ENCODE results near the gene ROR2. TPM values are rescaled to one million over a fixed set of nuclear protein-coding genes. Genes with fewer than 3 reads are reported as not detected.

Gene ROR2
- total RNA-seq, 1 experiment from 2014 or later = 2.7 TPM

DNA sequence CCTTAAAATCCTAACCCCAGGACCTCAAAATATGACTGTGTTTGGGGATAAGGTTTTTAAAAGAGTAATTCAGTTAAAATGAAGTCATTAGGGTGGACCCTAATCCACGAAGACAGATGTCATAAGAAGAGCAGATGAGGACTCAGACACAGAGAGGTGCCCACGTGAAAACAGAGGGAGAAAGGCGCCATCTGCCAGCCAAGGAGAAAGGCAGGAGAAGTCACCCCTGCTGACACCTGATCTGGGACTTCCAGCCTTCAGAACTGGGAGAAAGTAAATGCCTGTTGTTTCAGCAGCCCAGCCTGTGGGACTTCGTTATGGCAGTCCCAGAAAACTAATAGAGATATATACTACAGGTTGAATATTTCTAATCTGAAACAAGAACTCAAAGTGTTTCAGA is 67.4 kb downstream of the ROR2 start:
- no peak overlapping the region for H2BK120ac ChIP-seq (ENCODE audit: low read depth, low read length, poor library complexity, severe bottlenecking)
- no peak overlapping the region for H3K14ac ChIP-seq (ENCODE audit: insufficient read depth, low read length)
- no peaks in the 10 kb centered on the region for H4K20me1 ChIP-seq (ENCODE audit: control insufficient read depth, insufficient read depth, insufficient read length)
- H3K9me3 Mint-ChIP-seq = peaks cover 0 to 2% of the 10 kb centered on the region in 2 experiments; a peak in 1 of 5 replicates
- H3K79me1 ChIP-seq (ENCODE audit: insufficient read depth, low read depth, low read length, poor library complexity, severe bottlenecking) = no peaks in the 10 kb centered on the region
- H3K27ac Mint-ChIP-seq = no peak overlapping the region
- no peak overlapping the region for H3K4me2 ChIP-seq (ENCODE audit: insufficient read depth, insufficient read length, low read length)
- H3K4me3 Mint-ChIP-seq = no peak overlapping the region
- H2AK5ac ChIP-seq (ENCODE audit: insufficient read length, low read length) = no peak overlapping the region
- H3K56ac ChIP-seq (ENCODE audit: insufficient read length, low read depth, low read length) = no peak overlapping the region
- H3K9ac ChIP-seq (ENCODE audit: extremely low read depth, insufficient read length, low read length) = no peak overlapping the region
- H2AFZ ChIP-seq (ENCODE audit: low read length) = no peak overlapping the region
- WGBS (ENCODE audit: extremely low coverage, insufficient read length, low lambda C conversion rate) = no CpG with 5 or more reads among the region's 4 CpGs
- no peak overlapping the region for H3T11ph ChIP-seq (ENCODE audit: low read length)
- H3K36me3 Mint-ChIP-seq (ENCODE audit: insufficient read depth in 1 of 3, low read depth in 3 of 3) = peaks cover 0 to 4% (median 0%) of the 10 kb centered on the region in 3 experiments; a peak in 3 of 7 replicates
- no peak for DNase-seq
- H3K4me1 ChIP-seq (ENCODE audit: insufficient read depth, low read length) = peaks cover 9% of the 10 kb centered on the region; the same call in 1 of the 2 replicates
- no peaks in the 10 kb centered on the region for H3K9me3 ChIP-seq (ENCODE audit: control insufficient read depth, low read depth, low read length)
- H3K4ac ChIP-seq (ENCODE audit: low read depth, low read length) = no peak overlapping the region
- H3K4me1 Mint-ChIP-seq = peaks cover 28 to 34% of the 10 kb centered on the region in 2 experiments
- TF ChIP-seq CTCF (conservative IDR thresholded peaks at IDR 0.05) = peak; percentile 18; the same call in 1 of the 3 replicates
- H3K23me2 ChIP-seq (ENCODE audit: insufficient read length, low read depth, low read length, poor library complexity, severe bottlenecking) = no peaks in the 10 kb centered on the region
- peaks cover 78% of the 10 kb centered on the region for H3K27me3 Mint-ChIP-seq (ENCODE audit: low read depth)
- H3K23ac ChIP-seq (ENCODE audit: insufficient read length, low read depth, low read length) = no peak overlapping the region
- no peak overlapping the region for H3K27ac ChIP-seq (ENCODE audit: insufficient read length, low read depth, low read length)
- no peak overlapping the region for H2BK5ac ChIP-seq (ENCODE audit: insufficient read length, low read length)
- H2BK20ac ChIP-seq (ENCODE audit: low read depth, low read length, poor library complexity, severe bottlenecking) = no peak overlapping the region
- no peak overlapping the region for H3K18ac ChIP-seq (ENCODE audit: insufficient read length, low read depth, low read length)
- H3K27me3 ChIP-seq (ENCODE audit: insufficient read depth, low read length) = peaks cover 5% of the 10 kb centered on the region; the same call in 1 of the 2 replicates
- no peak overlapping the region for H2BK12ac ChIP-seq (ENCODE audit: insufficient read length, low read depth, low read length)
- H4K5ac ChIP-seq (ENCODE audit: insufficient read length, low read depth, low read length) = no peak overlapping the region
- H2BK15ac ChIP-seq (ENCODE audit: low read depth, low read length) = no peak overlapping the region
- no peak overlapping the region for H4K91ac ChIP-seq (ENCODE audit: insufficient read length, low read depth, low read length)
- H4K8ac ChIP-seq (replicated peaks; ENCODE audit: insufficient read length, low read depth, low read length) = no peak overlapping the region
- no peaks in the 10 kb centered on the region for H3K79me2 ChIP-seq (ENCODE audit: insufficient read depth, low read length)
